GM12872 (cell line): Measurements from ENCODE around the gene TRIM66.

Source experiments
- TF ChIP-seq, protein P1 (sequence below): IDR thresholded peaks from 3 replicates; pipeline ENCODE4 v1.5.1; 2011; ENCODE audit warnings: low read depth, mild to moderate bottlenecking, low read length, moderate library complexity; ENCODE audit not compliant: insufficient read depth

The TRIM66 gene

DNA sequence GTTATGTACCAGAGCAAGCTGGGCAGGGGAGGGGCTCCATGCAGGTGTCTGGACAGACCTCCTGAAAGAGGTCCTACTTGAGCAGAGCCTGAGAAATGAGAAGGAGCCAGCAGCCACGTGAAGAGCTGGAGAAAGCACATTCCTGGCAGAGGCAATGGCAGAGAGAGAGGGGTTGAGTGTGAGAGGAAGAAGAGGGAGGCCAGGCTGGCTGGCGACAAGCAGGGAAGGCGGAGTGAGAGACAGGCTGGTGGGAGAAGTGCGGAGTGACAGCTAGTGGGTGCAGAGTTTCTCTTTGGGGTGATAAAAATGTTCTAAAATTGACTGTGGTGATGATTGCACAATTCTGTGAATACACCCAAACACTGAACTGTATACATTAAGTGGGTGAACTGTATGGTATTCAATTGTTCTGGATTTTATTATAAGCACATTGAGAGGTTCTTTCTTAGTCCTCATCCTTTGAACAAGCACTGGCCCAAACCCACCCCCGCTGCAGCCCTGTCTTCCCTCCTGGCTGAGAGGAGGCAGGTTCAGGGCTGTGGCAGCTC lies 29.5 kb upstream of the TRIM66 start:
- TF ChIP-seq, protein P1, sequence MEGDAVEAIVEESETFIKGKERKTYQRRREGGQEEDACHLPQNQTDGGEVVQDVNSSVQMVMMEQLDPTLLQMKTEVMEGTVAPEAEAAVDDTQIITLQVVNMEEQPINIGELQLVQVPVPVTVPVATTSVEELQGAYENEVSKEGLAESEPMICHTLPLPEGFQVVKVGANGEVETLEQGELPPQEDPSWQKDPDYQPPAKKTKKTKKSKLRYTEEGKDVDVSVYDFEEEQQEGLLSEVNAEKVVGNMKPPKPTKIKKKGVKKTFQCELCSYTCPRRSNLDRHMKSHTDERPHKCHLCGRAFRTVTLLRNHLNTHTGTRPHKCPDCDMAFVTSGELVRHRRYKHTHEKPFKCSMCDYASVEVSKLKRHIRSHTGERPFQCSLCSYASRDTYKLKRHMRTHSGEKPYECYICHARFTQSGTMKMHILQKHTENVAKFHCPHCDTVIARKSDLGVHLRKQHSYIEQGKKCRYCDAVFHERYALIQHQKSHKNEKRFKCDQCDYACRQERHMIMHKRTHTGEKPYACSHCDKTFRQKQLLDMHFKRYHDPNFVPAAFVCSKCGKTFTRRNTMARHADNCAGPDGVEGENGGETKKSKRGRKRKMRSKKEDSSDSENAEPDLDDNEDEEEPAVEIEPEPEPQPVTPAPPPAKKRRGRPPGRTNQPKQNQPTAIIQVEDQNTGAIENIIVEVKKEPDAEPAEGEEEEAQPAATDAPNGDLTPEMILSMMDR, result no peak

DNA sequence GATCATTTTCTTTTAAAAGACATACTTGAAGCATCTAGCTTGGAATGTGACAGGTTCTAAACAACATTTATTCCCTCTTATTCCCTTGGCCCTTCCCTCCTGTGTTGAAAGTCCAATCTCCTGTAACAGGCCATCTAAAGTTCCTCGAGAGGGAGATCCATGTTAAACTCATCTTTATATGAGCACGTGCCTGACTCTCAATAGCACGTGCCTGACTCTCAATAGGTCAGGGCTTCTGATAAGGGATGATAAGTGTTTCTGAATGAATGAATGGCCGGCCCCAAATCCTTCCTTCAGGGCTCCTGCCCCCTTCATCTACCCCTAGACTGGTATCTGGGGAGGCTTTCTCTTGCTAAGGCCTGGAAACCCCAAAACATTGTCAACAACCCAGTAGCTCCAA lies 27.3 kb upstream of the TRIM66 start:
- TF ChIP-seq, protein P1, result no peak

DNA sequence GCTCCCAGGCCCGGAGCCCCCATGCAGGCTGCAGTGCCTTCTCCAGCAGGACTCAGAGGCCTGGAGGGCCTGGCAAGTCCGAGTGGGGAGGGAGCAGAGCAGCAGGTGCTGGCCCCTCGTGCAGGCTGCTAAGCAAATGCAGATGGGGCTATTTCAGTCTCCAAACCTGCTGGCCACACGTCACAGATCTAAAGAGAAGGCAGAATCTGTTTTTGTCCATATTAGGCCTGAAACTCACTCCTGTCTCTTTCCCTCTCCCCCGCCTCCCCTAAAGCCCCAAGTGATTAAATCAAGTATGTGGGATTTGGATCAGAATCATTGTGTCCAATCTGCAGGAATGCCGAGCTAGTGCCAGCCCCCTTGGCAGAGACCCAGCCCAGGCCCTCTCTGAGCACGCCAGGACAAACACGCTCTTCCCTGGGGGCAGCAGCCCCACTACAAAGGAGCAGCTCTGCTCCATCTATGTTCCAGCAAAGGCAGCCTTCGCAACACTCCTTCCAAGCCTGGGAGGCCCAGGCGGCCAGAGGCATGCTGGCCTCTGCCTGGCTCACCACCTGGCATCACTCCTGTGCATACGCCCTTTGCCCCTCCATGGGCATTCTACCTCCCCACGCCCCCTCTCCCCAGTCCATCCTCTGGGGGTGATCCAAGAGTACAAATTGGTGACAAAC lies 26.7 kb upstream of the TRIM66 start:
- TF ChIP-seq, protein P1, result no peak

DNA sequence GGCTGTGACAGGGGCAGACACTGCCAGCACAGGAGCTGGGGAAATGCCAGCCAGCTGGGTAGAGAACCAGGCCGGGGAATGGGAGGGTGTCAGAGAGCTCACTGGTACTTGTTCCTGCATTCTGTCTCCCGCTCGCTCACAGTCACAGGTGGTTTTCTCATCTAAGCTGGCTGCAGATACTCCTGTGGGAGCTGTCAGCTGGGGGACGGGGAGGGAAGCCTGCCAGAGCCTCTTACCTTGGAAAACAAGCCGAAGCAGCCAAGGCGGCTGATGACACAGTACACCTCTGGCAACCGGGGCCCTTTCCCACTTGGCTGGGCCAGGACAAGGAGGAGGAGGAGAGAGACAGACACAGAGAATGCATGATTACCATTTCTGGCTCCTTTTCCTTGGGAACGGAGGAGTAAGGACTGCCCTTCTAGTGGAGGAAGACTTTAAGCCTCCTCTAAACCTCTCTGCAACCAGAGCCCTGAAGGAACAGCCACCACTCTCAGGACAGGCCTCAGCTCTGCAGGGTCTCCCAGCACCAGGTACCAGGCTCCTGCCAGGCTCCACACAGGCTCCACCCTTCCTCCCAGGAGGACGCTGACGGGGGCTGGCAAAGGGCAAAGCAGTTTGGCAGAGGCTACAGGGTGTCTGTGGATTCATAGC lies 25.2 kb upstream of the TRIM66 start:
- TF ChIP-seq, protein P1, result no peak

DNA sequence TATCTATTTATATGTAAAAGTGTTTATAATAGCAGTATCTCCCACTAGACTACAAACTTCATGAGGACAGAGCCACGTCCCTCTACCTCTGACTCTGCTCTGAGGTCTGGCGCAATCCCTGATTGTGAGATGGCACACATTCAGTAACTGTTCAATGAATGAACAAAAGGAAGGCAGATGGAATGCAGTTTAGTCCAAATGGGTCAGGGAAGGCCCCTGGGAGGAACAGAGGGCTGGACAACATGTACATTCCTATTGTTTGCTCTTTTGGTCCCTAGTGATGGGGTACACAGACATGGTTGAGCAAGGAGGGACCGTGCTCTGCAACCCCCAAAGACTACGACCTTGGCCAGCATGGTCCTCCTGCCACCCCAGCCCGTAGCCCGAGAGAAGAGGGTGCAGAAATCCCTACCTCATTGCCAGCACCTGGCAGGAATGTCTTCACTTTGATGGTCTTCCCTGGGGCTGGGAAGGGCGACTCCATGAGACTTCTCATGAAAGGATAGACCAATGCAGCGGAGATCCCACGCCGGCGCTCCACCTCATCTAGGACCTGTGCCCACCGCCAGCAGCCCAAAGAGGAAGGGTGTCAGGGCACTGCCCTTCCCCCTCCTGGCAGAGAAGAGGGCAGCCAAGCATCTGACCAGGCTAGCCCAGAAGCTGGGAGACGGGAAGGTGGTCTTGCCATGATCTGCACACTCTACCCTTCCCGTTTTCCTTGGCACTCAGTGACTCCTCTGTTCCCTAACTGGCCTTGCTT lies 24.4 kb upstream of the TRIM66 start:
- TF ChIP-seq, protein P1, result no peak

DNA sequence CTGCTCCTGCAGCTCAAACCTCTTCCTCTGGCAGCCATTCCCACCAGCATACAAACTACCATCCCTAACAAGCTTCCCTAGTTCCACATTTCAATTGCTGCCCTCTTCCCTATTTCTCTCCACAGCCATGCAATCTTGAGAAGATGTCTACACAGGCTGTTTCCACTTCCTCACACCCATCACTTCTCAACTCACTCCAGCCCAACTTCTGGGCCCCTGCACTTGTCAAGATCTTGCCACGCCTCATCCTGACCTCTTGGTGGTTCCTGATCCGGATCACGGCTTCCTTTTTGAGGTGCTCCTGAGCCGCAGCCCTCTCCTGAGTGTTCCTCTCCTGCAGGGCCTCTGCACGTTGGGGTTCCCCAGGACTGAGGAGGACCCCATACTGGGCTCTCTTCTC lies 22.7 kb upstream of the TRIM66 start:
- TF ChIP-seq, protein P1, result no peak

DNA sequence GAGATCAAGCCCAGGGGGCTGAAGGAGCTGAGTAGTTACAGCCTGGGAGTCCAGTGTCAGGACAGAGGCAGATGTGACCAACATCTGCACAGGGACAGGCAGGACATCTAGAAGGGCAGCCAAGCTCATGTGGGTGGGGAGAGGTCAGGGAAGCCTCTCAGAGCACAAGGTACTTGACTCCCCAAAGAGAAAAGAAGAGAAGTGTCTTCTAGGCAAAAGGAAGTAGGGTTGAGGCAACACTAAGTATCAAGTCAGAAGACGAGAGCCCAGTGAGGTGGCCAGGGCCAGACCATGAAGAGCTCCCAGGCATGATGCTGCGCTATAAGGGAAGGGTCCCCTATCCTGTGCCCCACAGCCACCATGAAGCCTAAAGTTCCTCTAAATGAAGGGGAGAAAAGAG lies 21.7 kb upstream of the TRIM66 start:
- TF ChIP-seq, protein P1, result no peak
